Caco-2 (cell line): ENCODE measurements around the gene SLC30A1. TPM values are rescaled to one million over a fixed set of nuclear protein-coding genes. Genes with fewer than 3 reads are reported as not detected.

Experiments
- BruUV-seq: library from RNA; stranded (reverse); fragments of 400-500 nt; replicated peaks from 2 replicates; lab custom pipeline; 2021; lab: Mats Ljungman, UMichigan
- CTCF ChIA-PET: fragments of 300-600 bp; sonication (Branson Sonifier 250); formaldehyde crosslinking; loops from one replicate; lab custom pipeline; 2022; ENCODE audit warnings: antibody characterized with exemption; lab: Charles Lee
- POLR2A ChIA-PET: fragments of 300-600 bp; sonication (Branson Sonifier 250); formaldehyde crosslinking; loops from one replicate; lab custom pipeline; 2022; ENCODE audit warnings: antibody characterized with exemption; lab: Charles Lee
- DNase-seq, 2 experiments: peaks; one replicate each; pipeline versions ENCODE4 v3.0.0 to v3.0.0-alpha.2; 2020 to 2022
- H3K27me3 ChIP-seq: replicated peaks from 2 replicates; pipeline ENCODE4 v1.6.0; 2011; ENCODE audit warnings: low read length; ENCODE audit not compliant: control insufficient read depth, insufficient read depth
- H3K36me3 ChIP-seq: 2 replicates; pipeline ENCODE4 v1.5.1; 2011; ENCODE audit warnings: low read length; ENCODE audit not compliant: control insufficient read depth, insufficient read depth
- H3K4me1 ChIP-seq: fragments of 250-450 bp; sonication (Bioruptor Pico); 2 replicates; pipeline ENCODE4 v1.5.1; 2020; ENCODE audit warnings: mild to moderate bottlenecking
- H3K4me3 ChIP-seq: 2 replicates; pipeline ENCODE4 v1.5.1; 2011; ENCODE audit warnings: low read depth, mild to moderate bottlenecking, control low read depth, low read length
- H3K9me3 ChIP-seq: fragments of 250-450 bp; sonication (Bioruptor Pico); 2 replicates; pipeline ENCODE4 v1.5.1; 2020; ENCODE audit warnings: mild to moderate bottlenecking, moderate library complexity
- H3K27ac Mint-ChIP-seq: one replicate; pipeline ENCODE4 v1.8.0; 2022; ENCODE audit warnings: mixed read lengths; ENCODE audit not compliant: unreplicated experiment
- H3K27me3 Mint-ChIP-seq: one replicate; pipeline ENCODE4 v1.8.0; 2022; ENCODE audit warnings: mixed read lengths; ENCODE audit not compliant: insufficient read depth, unreplicated experiment
- H3K36me3 Mint-ChIP-seq: one replicate; pipeline ENCODE4 v1.8.0; 2022; ENCODE audit warnings: mild to moderate bottlenecking, mixed read lengths; ENCODE audit not compliant: insufficient read depth, unreplicated experiment
- H3K4me1 Mint-ChIP-seq: one replicate; pipeline ENCODE4 v1.8.0; 2022; ENCODE audit warnings: low read depth, mixed read lengths; ENCODE audit not compliant: unreplicated experiment
- H3K4me3 Mint-ChIP-seq: one replicate; pipeline ENCODE4 v1.8.0; 2022; ENCODE audit warnings: mild to moderate bottlenecking, moderate library complexity, mixed read lengths; ENCODE audit not compliant: unreplicated experiment
- H3K9me3 Mint-ChIP-seq: one replicate; pipeline ENCODE4 v1.8.0; 2022; ENCODE audit warnings: mixed read lengths; ENCODE audit not compliant: unreplicated experiment
- intact Hi-C: fragments of 100-400 bp; cut with micrococcal nuclease; formaldehyde crosslinking; loops from one replicate; pipeline ENCODE4 v1.10.0; 2022; ENCODE audit not compliant: unreplicated experiment
- total RNA-seq: library from RNA; stranded (reverse); gene quantifications from 2 replicates; pipeline ENCODE4 v1.2.3, GENCODE V29; 2022
- TF ChIP-seq, protein P1 (sequence below), 2 experiments: fragments of 200-600 bp in 1 of 2; IDR thresholded peaks; 1 replicate in 1 of 2; 2 replicates in 1 of 2; pipeline versions ENCODE4 v1.5.1 to v1.8.0; 2011 to 2022; ENCODE audit warnings: antibody characterized with exemption in 1 of 2, control low read depth in 1 of 2, inconsistent platforms in 1 of 2, low read depth in 1 of 2, low read length in 1 of 2, mild to moderate bottlenecking in 1 of 2, moderate library complexity in 1 of 2; ENCODE audit not compliant: insufficient read depth in 1 of 2, severe bottlenecking in 1 of 2, unreplicated experiment in 1 of 2

SLC30A1 gene
- total RNA-seq, 1 experiment from 2014 or later: 26.6 TPM

- Histone ChIP-seq H3K4me1 (peaks cover 52% of the 10 kb centered on the region), H3K36me3 (no peaks in the 10 kb centered on the region), H3K27me3 (no peaks in the 10 kb centered on the region), H3K4me3 (no peak overlapping the region), H3K9me3 (no peaks in the 10 kb centered on the region)
- Mint-ChIP-seq H3K4me1 (peaks cover 46% of the 10 kb centered on the region), H3K4me3 (no peak overlapping the region), H3K27ac (peak overlapping the region; percentile 96), H3K9me3 (no peaks in the 10 kb centered on the region), H3K36me3 (no peaks in the 10 kb centered on the region), H3K27me3 (no peaks in the 10 kb centered on the region)
- no TSS peak for BruUV-seq
- intact Hi-C loops: loop anchor here (1.0 kb wide), 1 partner anchor 9 kb away; no protein-coding TSS in a partner anchor
- DNase-seq: no peak
- TF ChIP-seq, protein P1, sequence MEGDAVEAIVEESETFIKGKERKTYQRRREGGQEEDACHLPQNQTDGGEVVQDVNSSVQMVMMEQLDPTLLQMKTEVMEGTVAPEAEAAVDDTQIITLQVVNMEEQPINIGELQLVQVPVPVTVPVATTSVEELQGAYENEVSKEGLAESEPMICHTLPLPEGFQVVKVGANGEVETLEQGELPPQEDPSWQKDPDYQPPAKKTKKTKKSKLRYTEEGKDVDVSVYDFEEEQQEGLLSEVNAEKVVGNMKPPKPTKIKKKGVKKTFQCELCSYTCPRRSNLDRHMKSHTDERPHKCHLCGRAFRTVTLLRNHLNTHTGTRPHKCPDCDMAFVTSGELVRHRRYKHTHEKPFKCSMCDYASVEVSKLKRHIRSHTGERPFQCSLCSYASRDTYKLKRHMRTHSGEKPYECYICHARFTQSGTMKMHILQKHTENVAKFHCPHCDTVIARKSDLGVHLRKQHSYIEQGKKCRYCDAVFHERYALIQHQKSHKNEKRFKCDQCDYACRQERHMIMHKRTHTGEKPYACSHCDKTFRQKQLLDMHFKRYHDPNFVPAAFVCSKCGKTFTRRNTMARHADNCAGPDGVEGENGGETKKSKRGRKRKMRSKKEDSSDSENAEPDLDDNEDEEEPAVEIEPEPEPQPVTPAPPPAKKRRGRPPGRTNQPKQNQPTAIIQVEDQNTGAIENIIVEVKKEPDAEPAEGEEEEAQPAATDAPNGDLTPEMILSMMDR (IDR thresholded peaks at IDR 0.05; ENCODE audit: insufficient read depth in 1 of 2, low read depth in 1 of 2, low read length in 1 of 2, severe bottlenecking in 1 of 2, unreplicated experiment in 1 of 2): no peak
- POLR2A ChIA-PET: no interaction called here
- CTCF ChIA-PET: interaction anchor here (0.7 to 1.1 kb wide), 5 partner anchors 12 to 98 kb away, joined by 3 to 6 read pairs (median 3); no protein-coding TSS in a partner anchor
These were observed 33.8 kb upstream of the SLC30A1 start for GRCh38 chr1:211612786-211613107.

DNA sequence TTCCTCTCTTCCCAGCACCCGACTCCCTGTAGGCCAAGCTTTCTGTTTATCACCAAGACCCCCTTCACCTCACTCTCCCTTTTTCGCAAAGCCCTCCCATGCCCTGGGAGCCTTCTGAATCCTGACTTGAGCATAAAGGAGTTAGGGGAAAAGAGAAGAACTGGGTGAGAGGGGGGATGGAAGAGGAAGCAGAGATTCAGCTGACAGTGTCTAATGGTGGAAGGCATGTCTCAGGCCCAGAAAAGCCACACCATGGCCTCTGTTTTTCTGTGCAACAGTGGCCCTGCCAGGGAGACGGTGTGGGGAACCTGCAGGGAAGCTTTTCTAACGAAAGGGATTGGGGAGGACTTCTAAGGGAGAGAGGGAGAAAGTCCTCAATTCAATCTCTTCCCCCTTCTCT is 32.9 kb upstream of the SLC30A1 start:
- no peaks in the 10 kb centered on the region for H3K27me3 Mint-ChIP-seq
- H3K36me3 ChIP-seq: no peaks in the 10 kb centered on the region
- no peak overlapping the region for H3K4me3 ChIP-seq
- POLR2A ChIA-PET: interaction anchor here (0.6 kb wide), 1 partner anchor 33 kb away, joined by 3 read pairs; the partner anchor contains the start of gene SLC30A1
- intact Hi-C loops: no loop called here
- H3K9me3 ChIP-seq: no peaks in the 10 kb centered on the region
- H3K4me3 Mint-ChIP-seq: no peak overlapping the region
- H3K27me3 ChIP-seq: no peaks in the 10 kb centered on the region
- peak overlapping the region; percentile 33 for H3K27ac Mint-ChIP-seq
- no peaks in the 10 kb centered on the region for H3K9me3 Mint-ChIP-seq
- TF ChIP-seq, protein P1 (IDR thresholded peaks at IDR 0.05; ENCODE audit: insufficient read depth in 1 of 2, low read depth in 1 of 2, low read length in 1 of 2, severe bottlenecking in 1 of 2, unreplicated experiment in 1 of 2): no peak
- no peak for DNase-seq
- peaks cover 58% of the 10 kb centered on the region for H3K4me1 ChIP-seq
- H3K36me3 Mint-ChIP-seq: no peaks in the 10 kb centered on the region
- CTCF ChIA-PET: interaction anchor here (0.6 to 1.1 kb wide), 3 partner anchors 22 to 1203 kb away, joined by 3 to 6 read pairs (median 3); no protein-coding TSS in a partner anchor
- H3K4me1 Mint-ChIP-seq: peaks cover 56% of the 10 kb centered on the region
- BruUV-seq: no TSS peak

DNA sequence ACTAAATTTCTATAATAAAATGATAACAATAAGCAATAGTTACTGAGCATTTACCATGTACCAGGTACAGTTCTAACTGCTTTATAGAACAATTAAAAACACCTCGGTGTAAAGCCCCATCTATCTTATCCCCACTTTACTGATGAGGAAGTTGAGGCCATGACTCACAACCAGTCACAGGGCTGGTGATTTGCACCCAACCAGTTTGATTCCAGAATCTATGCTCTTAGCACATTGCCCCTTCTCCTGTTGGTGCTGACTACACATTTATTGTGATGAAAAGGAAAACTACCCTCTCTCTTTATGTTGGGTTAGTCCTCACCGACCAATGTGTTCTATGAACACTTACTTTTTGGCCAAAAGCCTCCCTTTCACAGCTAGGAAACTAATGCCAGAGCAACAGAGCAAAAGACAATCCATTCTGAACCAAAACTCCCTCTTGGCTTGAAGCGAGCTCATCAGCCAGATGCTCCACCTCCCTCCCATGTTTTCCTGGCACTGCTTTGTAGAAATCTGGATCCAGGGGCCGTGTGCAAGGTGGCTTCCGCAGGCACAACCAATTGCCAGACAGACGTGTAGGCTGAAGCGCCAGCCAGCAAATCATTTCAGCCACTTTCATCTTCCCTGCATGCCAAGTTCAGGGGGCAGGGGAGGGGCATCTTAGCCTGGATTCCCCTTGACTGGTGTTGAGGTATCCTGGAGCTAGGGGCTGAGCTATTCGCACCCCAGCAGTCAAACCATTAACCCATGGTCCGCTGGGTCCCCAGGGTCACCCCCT is 32.0 kb upstream of the SLC30A1 start:
- Histone ChIP-seq H3K4me1 (peaks cover 63% of the 10 kb centered on the region), H3K27me3 (no peaks in the 10 kb centered on the region), H3K9me3 (no peaks in the 10 kb centered on the region), H3K36me3 (no peaks in the 10 kb centered on the region), H3K4me3 (no peak overlapping the region)
- ChIA-PET POLR2A (interaction anchor here (0.6 kb wide), 1 partner anchor 32 kb away, joined by 3 read pairs; the partner anchor contains the start of gene SLC30A1), CTCF (no interaction called here)
- Mint-ChIP-seq H3K27me3 (no peaks in the 10 kb centered on the region), H3K27ac (no peak overlapping the region), H3K4me3 (no peak overlapping the region), H3K36me3 (no peaks in the 10 kb centered on the region), H3K9me3 (no peaks in the 10 kb centered on the region), H3K4me1 (peaks cover 64% of the 10 kb centered on the region)
- BruUV-seq: no TSS peak
- no peak for DNase-seq
- intact Hi-C loops: no loop called here
- TF ChIP-seq, protein P1 (IDR thresholded peaks at IDR 0.05; ENCODE audit: insufficient read depth in 1 of 2, low read depth in 1 of 2, low read length in 1 of 2, severe bottlenecking in 1 of 2, unreplicated experiment in 1 of 2): no peak
